GM21786 (cell line): Measurements from ENCODE around the gene CNNM1.

ENCODE experiments used
- ATAC-seq: cut with Tn5 transposase; IDR thresholded peaks from one replicate; pipeline ENCODE4 v1.9.1; 2021; ENCODE audit not compliant: unreplicated experiment

CNNM1 gene

GRCh38 chr10:99412099-99412498 lies 82.9 kb downstream of the CNNM1 start:
- ATAC-seq, result no peak

- no peak for ATAC-seq
Measured at GRCh38 chr10:99418910-99419624, 89.9 kb downstream of the CNNM1 start.

GRCh38 chr10:99419688-99420087 lies 90.5 kb downstream of the CNNM1 start:
- ATAC-seq, result no peak

DNA sequence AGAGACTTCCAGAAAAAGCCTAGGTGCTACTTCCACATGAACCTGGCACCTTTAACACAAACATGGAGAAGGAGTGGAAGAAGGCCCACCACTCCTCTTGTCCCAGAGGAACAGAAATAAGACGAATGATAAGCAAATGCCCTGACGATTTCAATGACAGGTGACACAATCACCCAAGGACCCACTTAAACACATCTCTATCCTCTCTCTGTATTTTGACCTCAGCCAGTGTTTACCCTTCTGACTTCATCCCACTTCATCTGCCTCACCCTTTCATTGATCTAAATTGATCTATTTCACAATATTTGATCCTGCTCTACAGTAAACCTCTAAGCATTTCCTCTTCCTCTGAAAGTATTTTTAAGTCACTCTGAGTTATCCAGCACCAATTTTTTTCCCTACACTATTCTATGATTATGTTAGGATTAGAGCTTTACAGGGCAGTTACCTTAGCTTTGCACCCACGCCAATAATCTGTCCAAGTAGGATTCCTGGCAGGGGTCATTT lies 92.1 kb downstream of the CNNM1 start:
- ATAC-seq, result no peak

DNA sequence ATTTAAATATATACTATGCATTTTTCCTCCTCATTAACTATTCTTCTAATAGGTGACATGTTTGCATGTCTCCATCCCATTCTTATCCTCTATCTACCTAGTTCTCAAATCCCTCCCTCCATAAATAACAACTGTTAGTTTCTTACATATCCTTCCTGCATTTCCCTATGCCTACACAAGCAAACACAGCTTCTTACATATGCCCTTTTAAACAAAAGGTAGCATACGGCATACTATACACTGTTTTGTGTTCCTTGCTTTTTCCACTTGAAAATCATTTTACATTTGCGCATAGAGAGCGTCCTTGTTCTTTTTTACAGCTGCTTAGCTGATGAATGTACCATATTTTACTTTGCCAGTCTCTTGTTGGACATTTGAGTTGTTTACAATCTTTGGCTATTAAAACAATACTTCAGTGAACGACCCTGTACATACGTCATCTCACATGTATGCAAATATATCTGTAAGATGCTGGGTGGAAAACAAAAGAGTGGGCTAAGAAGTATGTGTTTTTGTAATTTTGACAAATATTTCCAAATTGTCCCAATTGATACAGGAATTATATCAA lies 93.5 kb downstream of the CNNM1 start:
- no peak for ATAC-seq

- ATAC-seq, result no peak
Measured at GRCh38 chr10:99424656-99425055, 95.5 kb downstream of the CNNM1 start.

DNA sequence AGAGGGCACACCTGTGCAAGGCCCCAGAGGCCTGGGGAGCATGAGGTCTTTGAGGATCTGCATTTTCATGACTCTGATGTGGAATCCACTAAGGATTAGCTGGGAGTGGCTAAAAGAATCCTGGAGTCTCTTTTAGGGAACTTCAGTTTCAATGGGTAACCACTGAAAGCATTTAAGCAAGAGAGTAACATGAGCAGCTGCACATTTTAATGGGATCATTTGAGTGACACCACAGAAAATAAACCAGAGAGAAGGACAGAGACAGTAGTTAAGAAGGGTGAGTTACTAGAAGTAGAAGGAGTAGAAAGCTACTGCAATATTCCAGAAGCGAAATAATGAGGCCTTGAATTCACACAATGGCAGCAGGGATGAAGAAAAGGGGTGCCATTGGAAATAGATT lies 96.0 kb downstream of the CNNM1 start:
- no peak for ATAC-seq

- ATAC-seq, result no peak
Measured at GRCh38 chr10:99426689-99427088, 97.5 kb downstream of the CNNM1 start.

- ATAC-seq, result no peak
Measured at GRCh38 chr10:99427566-99428190, 98.5 kb downstream of the CNNM1 start.

DNA sequence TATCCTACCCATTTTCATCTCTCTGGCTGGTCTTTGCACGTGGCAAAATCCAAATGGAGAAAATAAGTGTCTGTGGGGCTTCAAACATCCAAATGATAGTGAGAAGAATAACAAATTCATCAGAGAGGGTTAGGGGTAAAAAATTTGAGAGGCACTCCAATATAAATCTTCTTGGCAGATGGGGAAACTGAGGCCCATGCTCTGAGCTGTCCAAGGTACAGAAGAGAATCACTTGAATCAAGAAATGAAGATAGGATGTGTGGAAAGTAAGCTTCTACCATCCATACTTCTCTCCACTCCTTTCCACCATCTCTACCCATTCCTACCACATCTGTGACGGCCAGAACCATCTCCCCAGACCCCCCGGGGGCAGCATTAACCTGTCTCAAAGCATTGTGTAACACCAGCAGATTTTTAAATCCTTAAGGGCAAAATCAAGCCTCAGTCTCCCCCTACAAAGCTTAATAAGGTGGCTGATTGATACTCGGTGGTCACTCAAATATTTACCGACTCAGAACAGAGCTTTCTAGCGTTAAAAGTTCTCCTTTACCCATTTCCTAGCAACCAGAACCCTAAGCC lies 100.5 kb downstream of the CNNM1 start:
- no peak for ATAC-seq

GRCh38 chr10:99430116-99430450 lies 100.9 kb downstream of the CNNM1 start:
- peak; percentile 1 for ATAC-seq

DNA sequence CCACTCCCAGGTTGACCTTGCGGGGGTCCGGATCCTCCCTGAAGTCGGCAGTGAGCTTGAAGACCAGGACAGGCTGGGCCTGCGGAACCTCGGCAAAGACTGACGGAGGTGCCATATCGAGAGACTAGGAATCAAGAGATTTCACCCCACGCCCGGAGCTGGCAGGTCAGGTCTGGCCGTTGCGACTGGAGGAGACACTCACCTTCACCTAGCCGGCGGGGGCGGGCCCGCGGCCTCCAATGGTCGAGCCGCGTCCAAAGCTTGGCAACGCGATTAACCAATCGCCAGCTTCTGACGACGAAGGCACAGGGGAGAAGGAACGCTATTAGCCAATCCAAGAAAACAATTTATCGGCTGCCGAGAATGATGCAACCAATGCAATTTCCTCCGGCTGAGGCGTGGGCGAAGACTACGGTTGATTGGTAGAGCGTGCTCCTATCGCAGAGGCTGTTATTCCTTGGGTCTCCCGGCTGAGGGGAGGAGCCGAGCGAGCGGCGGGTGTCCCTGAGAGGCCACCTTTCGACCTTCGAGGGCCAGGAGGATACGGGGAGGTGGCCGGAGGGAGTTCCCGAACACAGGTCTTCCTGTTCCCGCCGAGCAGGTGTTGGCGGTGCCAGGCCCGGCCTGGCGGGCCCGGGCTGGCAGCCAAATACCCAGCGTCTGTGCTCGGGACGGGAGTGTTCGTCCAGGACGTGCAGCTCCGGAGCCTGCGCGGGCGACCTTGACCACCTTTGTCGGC lies 101.5 kb downstream of the CNNM1 start, which contains the start of gene GOT1:
Gene GOT1, minus strand, starts transcription at position 174 of the 739 bp plus-strand sequence. Its CDS starts 59 bp downstream, at position 115.
- ATAC-seq, result peak; percentile 95

GRCh38 chr10:99431190-99431760 lies 102.1 kb downstream of the CNNM1 start:
- no peak for ATAC-seq

GRCh38 chr10:99432047-99432446 lies 102.9 kb downstream of the CNNM1 start:
- ATAC-seq, result no peak

DNA sequence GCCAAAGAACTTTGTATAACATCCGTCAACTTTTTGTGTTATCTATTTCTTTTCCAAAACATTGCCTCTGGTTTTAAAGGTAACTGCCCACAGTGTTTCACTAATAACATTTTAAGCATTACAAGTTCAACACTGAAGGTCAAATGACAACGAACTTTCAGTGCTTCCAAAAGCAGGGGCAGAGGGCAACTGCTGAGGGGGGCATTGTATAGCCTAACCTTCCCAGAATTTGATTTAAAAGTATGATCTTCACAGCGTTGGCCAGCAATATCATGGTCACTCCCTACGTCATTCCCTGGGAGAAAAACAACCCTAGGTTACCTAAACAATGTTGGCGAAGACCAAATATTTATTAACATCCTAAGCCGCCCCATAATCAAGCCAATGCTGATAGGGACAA lies 103.7 kb downstream of the CNNM1 start:
- no peak for ATAC-seq

DNA sequence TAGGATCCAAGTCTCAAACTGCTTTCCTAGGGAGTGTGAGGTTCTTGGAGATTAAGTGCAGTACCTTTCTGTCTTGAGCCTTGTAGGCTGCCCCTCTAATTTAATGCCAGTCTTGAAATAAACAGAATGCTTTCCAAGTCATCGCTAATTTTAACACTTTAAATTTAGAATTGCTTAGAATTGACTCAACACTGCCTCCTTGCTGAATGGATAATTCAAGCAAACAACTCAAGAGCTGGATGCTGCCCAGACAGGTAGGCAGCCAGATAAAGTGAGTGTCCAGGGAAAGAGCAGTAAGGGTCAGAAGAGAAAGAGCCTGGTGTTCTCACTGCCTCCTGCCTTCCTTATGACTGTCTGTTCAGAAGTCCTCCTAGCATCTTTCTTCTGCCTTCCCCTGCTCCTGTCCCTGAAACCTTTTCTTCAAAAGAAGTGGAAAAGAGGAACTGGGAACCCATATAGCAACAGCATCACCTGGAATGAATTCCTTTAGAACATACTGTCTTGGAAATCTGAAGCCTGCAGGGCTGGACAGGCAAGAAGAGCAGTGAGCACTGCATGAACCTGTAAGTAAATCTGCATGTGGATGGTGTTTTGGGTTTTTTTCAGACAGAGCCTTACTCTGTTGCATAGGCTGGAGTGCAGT lies 104.3 kb downstream of the CNNM1 start:
- ATAC-seq, result no peak

- ATAC-seq, result no peak
Measured at GRCh38 chr10:99435986-99436638, 107.0 kb downstream of the CNNM1 start.

DNA sequence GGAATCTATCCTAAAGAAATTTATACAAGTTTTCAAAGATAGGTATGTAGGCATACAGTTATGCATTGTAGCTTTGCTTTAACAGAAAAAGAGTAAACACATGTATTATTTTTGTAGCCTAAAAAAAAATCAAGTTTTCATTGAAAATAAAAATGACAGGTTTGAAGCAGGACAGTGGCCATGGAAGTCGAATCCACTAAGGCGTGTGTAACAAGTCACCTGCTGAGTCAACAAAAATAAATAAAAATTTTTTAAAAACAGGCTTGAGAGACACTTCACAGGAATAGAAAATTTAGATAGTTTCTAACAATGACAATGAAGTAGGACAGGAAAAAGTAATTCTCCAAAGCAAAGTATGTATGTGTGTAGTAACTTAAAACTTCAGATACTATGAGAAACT lies 109.7 kb downstream of the CNNM1 start:
- no peak for ATAC-seq

GRCh38 chr10:99442394-99442793 lies 113.2 kb downstream of the CNNM1 start:
- ATAC-seq, result no peak

- ATAC-seq, result no peak
Measured at GRCh38 chr10:99443500-99443899, 114.3 kb downstream of the CNNM1 start.
